ENCODE results near the gene KRTAP20-3.

Gene KRTAP20-3

GRCh38 chr21:30680586-30680985, 37.9 kb downstream of the KRTAP20-3 start:
- DNase-seq (ENCODE audit: low spot score) = no peak

DNA sequence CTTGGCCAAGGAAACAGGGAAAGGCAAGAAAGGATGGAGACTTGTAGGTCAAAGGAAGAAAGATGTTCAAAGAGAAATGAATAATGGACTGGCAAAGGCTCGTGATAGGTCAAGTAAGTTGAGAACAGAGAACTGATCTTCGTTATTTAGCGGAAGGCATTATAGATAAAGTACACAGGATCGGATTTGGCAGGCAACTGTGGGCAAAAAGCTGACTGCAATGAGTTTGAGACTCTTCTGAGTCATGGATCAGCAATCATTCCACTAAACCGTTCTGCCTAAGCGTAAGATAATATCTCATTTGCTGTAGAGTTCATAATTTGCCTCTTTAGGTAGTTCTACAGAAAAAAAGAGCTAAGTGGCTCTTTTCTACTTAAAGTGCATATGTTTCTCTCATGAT, 41.8 kb downstream of the KRTAP20-3 start:
- no peak for DNase-seq (ENCODE audit: low spot score)

GRCh38 chr21:30689822-30690221, 47.2 kb downstream of the KRTAP20-3 start:
- no peak for DNase-seq (ENCODE audit: low spot score)

Small RNA genes lying within 50 kb of the gene (small RNA-seq; reads per million reads assigned to genes)
- 0 reads per million in 2 experiments for gene KRTAP20-1
- 0 reads per million in 2 experiments for gene KRTAP20-3
- 0 reads per million in 2 experiments for gene KRTAP20-4
- 0 reads per million in 2 experiments for gene KRTAP22-1

Measured in SK-N-DZ (cell line).